Activated CD4-positive, alpha-beta T cell treated with anti-CD3 and anti-CD28 coated beads for 36 hours (primary cell): ENCODE results near the gene TLCD3A. TPM values are rescaled to one million over a fixed set of nuclear protein-coding genes. Genes with fewer than 3 reads are reported as not detected.

Source experiments
- ATAC-seq: fragments of 200-7000 bp; cut with Tn5 transposase; one replicate; pipeline ENCODE4 v1.10.0; 2021; ENCODE audit warnings: mild to moderate bottlenecking, moderate library complexity
- CTCF ChIA-PET: fragments of 350-600 bp; sonication (Branson Sonifier 250); formaldehyde crosslinking; loops from one replicate; lab custom pipeline; 2021; ENCODE audit warnings: antibody characterized with exemption; lab: Charles Lee
- POLR2A ChIA-PET: fragments of 350-600 bp; sonication (Branson Sonifier 250); formaldehyde crosslinking; loops from one replicate; lab custom pipeline; 2021; ENCODE audit warnings: antibody characterized with exemption, inconsistent platforms; lab: Charles Lee
- DNase-seq: peaks from one replicate; pipeline ENCODE4 v3.0.0-alpha.2; 2020
- H3K27ac Mint-ChIP-seq: one replicate; pipeline ENCODE4 v1.8.0; 2021; ENCODE audit warnings: mixed read lengths
- H3K27me3 Mint-ChIP-seq: one replicate; pipeline ENCODE4 v1.8.0; 2021; ENCODE audit warnings: mixed read lengths
- H3K36me3 Mint-ChIP-seq: one replicate; pipeline ENCODE4 v1.8.0; 2021; ENCODE audit warnings: low read depth, mixed read lengths
- H3K4me1 Mint-ChIP-seq: one replicate; pipeline ENCODE4 v1.8.0; 2021; ENCODE audit warnings: mixed read lengths
- H3K4me3 Mint-ChIP-seq: one replicate; pipeline ENCODE4 v1.8.0; 2021; ENCODE audit warnings: mild to moderate bottlenecking, moderate library complexity, mixed read lengths
- H3K9me3 Mint-ChIP-seq: one replicate; pipeline ENCODE4 v1.8.0; 2021; ENCODE audit warnings: low read depth, mixed read lengths
- intact Hi-C, 2 experiments: fragments of 100-400 bp; cut with DNase I in 1 of 2; cut with micrococcal nuclease in 1 of 2; formaldehyde crosslinking; loops; one replicate each; pipeline versions ENCODE4 v1.14.2 to v1.15.1; 2022 to 2024; cut with DNase I, micrococcal nuclease
- total RNA-seq, 2 experiments: library from RNA; stranded (reverse); gene quantifications; one replicate each; pipeline ENCODE4 v1.2.3, GENCODE V29; 2021

The TLCD3A gene
- total RNA-seq, 2 experiments from 2014 or later, result 13.8 to 25.9 TPM

GRCh38 chr17:708132-708531, 24.3 kb upstream of the TLCD3A start:
- CTCF ChIA-PET, result no interaction called here
- H3K27ac Mint-ChIP-seq, result no peak overlapping the region
- intact Hi-C loops, result loop anchor here in 1 of 2 experiments (10.0 kb wide), 1 partner anchor 323 kb away; no protein-coding TSS in a partner anchor
- no peaks in the 10 kb centered on the region for H3K27me3 Mint-ChIP-seq
- H3K9me3 Mint-ChIP-seq, result no peaks in the 10 kb centered on the region
- peaks cover 16% of the 10 kb centered on the region for H3K36me3 Mint-ChIP-seq
- POLR2A ChIA-PET, result no interaction called here
- DNase-seq, result no peak
- H3K4me3 Mint-ChIP-seq, result no peak overlapping the region
- peaks cover 18% of the 10 kb centered on the region for H3K4me1 Mint-ChIP-seq
- ATAC-seq, result no peak

GRCh38 chr17:718075-718474, 14.3 kb upstream of the TLCD3A start:
- intact Hi-C loops, result loop anchor here in 1 of 2 experiments (10.0 kb wide), 1 partner anchor 277 kb away; the partner anchor contains the start of gene TIMM22
- DNase-seq (no peak), ATAC-seq (no peak)
- Mint-ChIP-seq H3K27me3 (no peaks in the 10 kb centered on the region), H3K9me3 (no peaks in the 10 kb centered on the region), H3K4me1 (peaks cover 17% of the 10 kb centered on the region), H3K4me3 (no peak overlapping the region), H3K27ac (no peak overlapping the region), H3K36me3 (peaks cover 3% of the 10 kb centered on the region)
- POLR2A ChIA-PET, result no interaction called here
- CTCF ChIA-PET, result interaction anchor here (0.7 kb wide), 1 partner anchor 302 kb away, joined by 4 read pairs; no protein-coding TSS in a partner anchor

- Mint-ChIP-seq H3K9me3 (no peaks in the 10 kb centered on the region), H3K4me1 (peaks cover 5% of the 10 kb centered on the region), H3K27me3 (no peaks in the 10 kb centered on the region), H3K4me3 (no peak overlapping the region), H3K36me3 (no peaks in the 10 kb centered on the region), H3K27ac (no peak overlapping the region)
- ChIA-PET CTCF (interaction anchor here (0.5 to 0.9 kb wide), 2 partner anchors 20 to 25 kb away, joined by 3 to 7 read pairs; no protein-coding TSS in a partner anchor), POLR2A (no interaction called here)
- no peak for ATAC-seq
- no peak for DNase-seq
- intact Hi-C loops, result no loop called here
These were observed 11.5 kb upstream of the TLCD3A start for GRCh38 chr17:720706-721539.

GRCh38 chr17:721540-721937, 10.9 kb upstream of the TLCD3A start:
- intact Hi-C loops, result no loop called here
- ATAC-seq (no peak), DNase-seq (no peak)
- Mint-ChIP-seq H3K9me3 (no peaks in the 10 kb centered on the region), H3K4me3 (no peak overlapping the region), H3K27ac (no peak overlapping the region), H3K4me1 (peaks cover 4% of the 10 kb centered on the region), H3K27me3 (no peaks in the 10 kb centered on the region), H3K36me3 (no peaks in the 10 kb centered on the region)
- ChIA-PET CTCF (interaction anchor here (0.5 to 0.9 kb wide), 2 partner anchors 21 to 24 kb away, joined by 3 to 7 read pairs; no protein-coding TSS in a partner anchor), POLR2A (interaction anchor here (0.6 kb wide), 1 partner anchor 102 kb away, joined by 5 read pairs; no protein-coding TSS in a partner anchor)

GRCh38 chr17:725084-725483, 7.3 kb upstream of the TLCD3A start:
- H3K9me3 Mint-ChIP-seq, result no peaks in the 10 kb centered on the region
- H3K36me3 Mint-ChIP-seq, result no peaks in the 10 kb centered on the region
- H3K4me3 Mint-ChIP-seq, result no peak overlapping the region
- intact Hi-C loops, result no loop called here
- H3K27me3 Mint-ChIP-seq, result peaks cover 7% of the 10 kb centered on the region
- H3K27ac Mint-ChIP-seq, result no peak overlapping the region
- ChIA-PET CTCF (no interaction called here), POLR2A (no interaction called here)
- DNase-seq (no peak), ATAC-seq (no peak)
- no peaks in the 10 kb centered on the region for H3K4me1 Mint-ChIP-seq

- no peaks in the 10 kb centered on the region for H3K9me3 Mint-ChIP-seq
- H3K27ac Mint-ChIP-seq, result no peak overlapping the region
- intact Hi-C loops, result no loop called here
- ChIA-PET CTCF (no interaction called here), POLR2A (no interaction called here)
- ATAC-seq, result no peak
- DNase-seq, result no peak
- no peak overlapping the region for H3K4me3 Mint-ChIP-seq
- H3K27me3 Mint-ChIP-seq, result peaks cover 10% of the 10 kb centered on the region
- no peaks in the 10 kb centered on the region for H3K4me1 Mint-ChIP-seq
- H3K36me3 Mint-ChIP-seq, result no peaks in the 10 kb centered on the region
These were observed 6.7 kb upstream of the TLCD3A start for GRCh38 chr17:725746-726145.

- CTCF ChIA-PET, result interaction anchor here (0.6 kb wide), 1 partner anchor 304 kb away, joined by 4 read pairs; no protein-coding TSS in a partner anchor
- H3K9me3 Mint-ChIP-seq, result no peaks in the 10 kb centered on the region
- H3K27ac Mint-ChIP-seq, result no peak overlapping the region
- H3K4me3 Mint-ChIP-seq, result no peak overlapping the region
- no peak for ATAC-seq
- DNase-seq, result no peak
- H3K36me3 Mint-ChIP-seq, result no peaks in the 10 kb centered on the region
- H3K4me1 Mint-ChIP-seq, result no peaks in the 10 kb centered on the region
- POLR2A ChIA-PET, result no interaction called here
- intact Hi-C loops, result no loop called here
- peaks cover 13% of the 10 kb centered on the region for H3K27me3 Mint-ChIP-seq
These were observed 6.0 kb upstream of the TLCD3A start for GRCh38 chr17:726271-726919.

- peaks cover 9% of the 10 kb centered on the region for H3K4me1 Mint-ChIP-seq
- H3K36me3 Mint-ChIP-seq, result peaks cover 10% of the 10 kb centered on the region
- no peaks in the 10 kb centered on the region for H3K9me3 Mint-ChIP-seq
- H3K4me3 Mint-ChIP-seq, result no peak overlapping the region
- ATAC-seq, result no peak
- H3K27me3 Mint-ChIP-seq, result peaks cover 20% of the 10 kb centered on the region
- POLR2A ChIA-PET, result no interaction called here
- DNase-seq, result peak; percentile 37
- no peak overlapping the region for H3K27ac Mint-ChIP-seq
- CTCF ChIA-PET, result interaction anchor here (0.6 to 1.6 kb wide), 2 partner anchors 27 to 317 kb away, joined by 3 to 5 read pairs; no protein-coding TSS in a partner anchor
- intact Hi-C loops, result no loop called here
These were observed 3.5 kb upstream of the TLCD3A start for GRCh38 chr17:728911-729310.

GRCh38 chr17:731644-732066, 741 bp upstream of the TLCD3A start:
- no peak overlapping the region for H3K27ac Mint-ChIP-seq
- peaks cover 11% of the 10 kb centered on the region for H3K4me1 Mint-ChIP-seq
- H3K4me3 Mint-ChIP-seq, result peak overlapping the region; percentile 66
- peaks cover 23% of the 10 kb centered on the region for H3K36me3 Mint-ChIP-seq
- ChIA-PET POLR2A (no interaction called here), CTCF (no interaction called here)
- H3K9me3 Mint-ChIP-seq, result no peaks in the 10 kb centered on the region
- no peak for DNase-seq
- peak; percentile 5 for ATAC-seq
- H3K27me3 Mint-ChIP-seq, result peaks cover 21% of the 10 kb centered on the region
- intact Hi-C loops, result loop anchor here (1.0 to 5.0 kb wide), 6 partner anchors 17 to 266 kb away; partner anchors contain the start of genes VPS53 (in 2 of the 2), GEMIN4 (in 1 of the 2), GLOD4 (in 1 of the 2) and MRM3 (in 1 of the 2)

GRCh38 chr17:732902-733720, 715 bp downstream of the TLCD3A start:
- H3K4me1 Mint-ChIP-seq, result peaks cover 11% of the 10 kb centered on the region
- H3K27me3 Mint-ChIP-seq, result peaks cover 19% of the 10 kb centered on the region
- ChIA-PET POLR2A (interaction anchor here (0.7 kb wide), 1 partner anchor 11 kb away, joined by 5 read pairs; no protein-coding TSS in a partner anchor), CTCF (interaction anchor here (0.7 to 0.9 kb wide), 3 partner anchors 18 to 321 kb away, joined by 3 read pairs; no protein-coding TSS in a partner anchor)
- intact Hi-C loops, result loop anchor here (1.0 to 5.0 kb wide), 6 partner anchors 18 to 264 kb away; partner anchors contain the start of genes VPS53 (in 2 of the 2), GEMIN4 (in 1 of the 2), GLOD4 (in 1 of the 2) and MRM3 (in 1 of the 2)
- peak; percentile 72 for ATAC-seq
- H3K27ac Mint-ChIP-seq, result peak overlapping the region; percentile 70
- peak; percentile 87 for DNase-seq
- peaks cover 28% of the 10 kb centered on the region for H3K36me3 Mint-ChIP-seq
- H3K4me3 Mint-ChIP-seq, result peak overlapping the region; percentile 87
- no peaks in the 10 kb centered on the region for H3K9me3 Mint-ChIP-seq
